ENCODE data around the gene KIAA0930. TPM values are rescaled to one million over a fixed set of nuclear protein-coding genes. Genes with fewer than 3 reads are reported as not detected.

The KIAA0930 gene
- 56.9 and 60.2 TPM in 2 replicates for total RNA-seq
- long read RNA-seq, partial matches to known transcripts = 0 of 1 reads
- long read RNA-seq, other reads (novel, unspliced or antisense) = 1 of 1 reads

GRCh38 chr22:45240810-45241631 is at the start of gene KIAA0930:
TSS of gene KIAA0930 (minus strand) at chr22:45240894. CDS start at chr22:45240703, 191 bp downstream.
- no peak for TF ChIP-seq CTCF (conservative IDR thresholded peaks at IDR 0.05)
- peaks cover 33% of the 10 kb centered on the region for H3K4me1 Mint-ChIP-seq
- H3K36me3 Mint-ChIP-seq (ENCODE audit: low read depth) = no peaks in the 10 kb centered on the region
- no peaks in the 10 kb centered on the region for H3K9me3 Mint-ChIP-seq
- peak within 1 kb of the TSS; percentile 75 for H3K27ac Mint-ChIP-seq (ENCODE audit: unreplicated experiment)
- peak within 1 kb of the TSS; percentile 94 for H3K4me3 Mint-ChIP-seq
- peak; percentile 77 for DNase-seq (ENCODE audit: low read depth, low spot score)
- no peaks in the 10 kb centered on the region for H3K27me3 Mint-ChIP-seq (ENCODE audit: low read depth)

GRCh38 chr22:45286854-45287551 is 46.3 kb upstream of the KIAA0930 start:
- H3K27ac Mint-ChIP-seq (ENCODE audit: unreplicated experiment) = no peak overlapping the region
- no peaks in the 10 kb centered on the region for H3K36me3 Mint-ChIP-seq (ENCODE audit: low read depth)
- TF ChIP-seq CTCF (conservative IDR thresholded peaks at IDR 0.05) = no peak
- H3K9me3 Mint-ChIP-seq = no peaks in the 10 kb centered on the region
- DNase-seq (ENCODE audit: low read depth, low spot score) = no peak
- H3K4me1 Mint-ChIP-seq = no peaks in the 10 kb centered on the region
- peaks cover 53% of the 10 kb centered on the region for H3K27me3 Mint-ChIP-seq (ENCODE audit: low read depth)
- H3K4me3 Mint-ChIP-seq = no peak overlapping the region

- DNase-seq (ENCODE audit: low read depth, low spot score) = no peak
- no peak overlapping the region for H3K4me3 Mint-ChIP-seq
- H3K36me3 Mint-ChIP-seq (ENCODE audit: low read depth) = no peaks in the 10 kb centered on the region
- H3K9me3 Mint-ChIP-seq = no peaks in the 10 kb centered on the region
- H3K4me1 Mint-ChIP-seq = no peaks in the 10 kb centered on the region
- no peak overlapping the region for H3K27ac Mint-ChIP-seq (ENCODE audit: unreplicated experiment)
- TF ChIP-seq CTCF (conservative IDR thresholded peaks at IDR 0.05) = no peak
- H3K27me3 Mint-ChIP-seq (ENCODE audit: low read depth) = peaks cover 66% of the 10 kb centered on the region
Measured at GRCh38 chr22:45285263-45286058, 44.8 kb upstream of the KIAA0930 start.

- Mint-ChIP-seq H3K4me3 (no peak within 1 kb of the TSS), H3K27me3 (ENCODE audit: low read depth) (peaks cover 65% of the 10 kb centered on the region), H3K27ac (ENCODE audit: unreplicated experiment) (no peak within 1 kb of the TSS), H3K4me1 (peaks cover 4% of the 10 kb centered on the region), H3K36me3 (ENCODE audit: low read depth) (no peaks in the 10 kb centered on the region), H3K9me3 (no peaks in the 10 kb centered on the region)
- no peak for TF ChIP-seq CTCF (conservative IDR thresholded peaks at IDR 0.05)
- DNase-seq (ENCODE audit: low read depth, low spot score) = peak; percentile 49
Measured at GRCh38 chr22:45284705-45285262, 44.1 kb upstream of the KIAA0930 start, which contains the start of gene UPK3A. TSS of gene UPK3A (plus strand) at chr22:45284949. CDS start at chr22:45285014, 65 bp downstream.

GRCh38 chr22:45281010-45281409 is 40.3 kb upstream of the KIAA0930 start:
- H3K27ac Mint-ChIP-seq (ENCODE audit: unreplicated experiment) = no peak overlapping the region
- DNase-seq (ENCODE audit: low read depth, low spot score) = no peak
- no peaks in the 10 kb centered on the region for H3K9me3 Mint-ChIP-seq
- TF ChIP-seq CTCF (conservative IDR thresholded peaks at IDR 0.05) = no peak
- peaks cover 8% of the 10 kb centered on the region for H3K4me1 Mint-ChIP-seq
- no peaks in the 10 kb centered on the region for H3K36me3 Mint-ChIP-seq (ENCODE audit: low read depth)
- H3K4me3 Mint-ChIP-seq = no peak overlapping the region
- peaks cover 56% of the 10 kb centered on the region for H3K27me3 Mint-ChIP-seq (ENCODE audit: low read depth)

Measured in neural crest cell (in vitro differentiated cells).